Retina (tissue), 1 donor: ENCODE data around the gene TNFRSF18.
A peak's percentile ranks its signal among the peaks of the same experiment; 100 is the strongest.

Experiments
- DNase-seq: peaks from one replicate; pipeline ENCODE4 v3.0.0-alpha.2; 2016

The TNFRSF18 gene

GRCh38 chr1:1161078-1161682, 45.2 kb downstream of the TNFRSF18 start:
- DNase-seq: no peak

DNA sequence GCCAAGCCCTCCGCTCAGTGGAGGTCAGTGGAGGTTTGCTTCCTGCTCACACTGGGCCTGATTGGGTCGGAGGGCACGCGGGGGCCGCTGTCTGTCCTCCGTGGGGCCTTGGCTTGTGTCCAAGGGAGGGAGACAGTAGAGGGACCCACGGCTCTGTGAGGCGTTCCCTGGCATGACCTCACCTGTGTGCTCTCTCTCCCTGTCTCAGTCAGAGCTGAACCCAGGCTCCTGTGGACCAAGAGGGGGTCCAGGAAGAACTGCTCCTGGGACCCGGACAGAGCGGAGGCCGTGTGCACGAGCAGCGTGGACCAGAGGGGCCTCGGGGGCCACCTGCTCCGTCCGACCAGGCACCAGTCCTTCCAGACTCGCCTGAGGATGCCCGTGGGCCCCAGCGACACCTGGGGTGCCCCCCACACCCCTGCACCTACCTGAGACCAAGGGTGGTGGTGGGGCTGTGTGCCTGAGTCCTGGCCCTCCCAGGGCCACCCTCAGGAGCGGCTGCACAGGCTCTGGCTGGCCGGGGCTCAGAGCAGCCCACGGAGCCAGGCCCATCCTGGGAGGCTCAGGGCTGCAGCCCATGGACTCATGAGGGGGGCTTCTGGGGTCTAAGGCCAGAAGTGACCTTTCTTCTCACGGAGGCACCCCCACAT, 46.0 kb downstream of the TNFRSF18 start:
- DNase-seq: no peak

GRCh38 chr1:1157914-1158710, 48.3 kb downstream of the TNFRSF18 start:
- DNase-seq: peak; percentile 91

- DNase-seq: peak; percentile 86
Observed at GRCh38 chr1:1157426-1157913, 48.9 kb downstream of the TNFRSF18 start.

DNA sequence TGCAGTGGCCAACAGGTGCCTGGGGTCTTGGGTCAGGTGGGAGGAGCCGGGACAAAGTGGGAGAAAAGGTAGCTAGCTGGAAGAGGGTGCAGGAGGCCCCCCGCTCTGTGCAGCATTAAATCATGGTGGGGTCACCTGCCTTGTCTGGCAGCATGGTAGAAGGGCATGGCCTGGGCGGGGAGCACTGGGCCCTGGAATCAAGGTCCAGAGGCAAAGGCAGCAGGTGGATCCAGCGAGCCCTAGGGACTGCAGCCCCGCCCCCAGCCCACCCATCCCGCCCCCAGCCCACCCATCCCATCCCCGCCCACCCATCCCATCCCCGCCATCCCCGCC, 49.4 kb downstream of the TNFRSF18 start:
- DNase-seq: no peak

GRCh38 chr1:1156140-1157032, 50.0 kb downstream of the TNFRSF18 start:
- DNase-seq: no peak

- no peak for DNase-seq
Observed at GRCh38 chr1:1155258-1155657, 51.1 kb downstream of the TNFRSF18 start.

- no peak for DNase-seq
Observed at GRCh38 chr1:1153874-1154273, 52.5 kb downstream of the TNFRSF18 start.
